ENCODE data around the gene GZMH.
"Not testable (repeated sequence)": the region's sequence is repeated elsewhere in the genome, so short reads cannot be mapped to it uniquely, and the experiment has no call there.

GZMH gene

GRCh38 chr14:24591004-24591403, 18.5 kb downstream of the GZMH start:
- FAIRE-seq: not testable (repeated sequence)

GRCh38 chr14:24584402-24584801, 25.1 kb downstream of the GZMH start:
- not testable (repeated sequence) for FAIRE-seq

GRCh38 chr14:24578558-24578957, 30.9 kb downstream of the GZMH start:
- no peak for FAIRE-seq

- FAIRE-seq: no peak
These were observed 32.7 kb downstream of the GZMH start for GRCh38 chr14:24576771-24577170.

- no peak for FAIRE-seq
These were observed 33.3 kb downstream of the GZMH start, which contains the start of gene CTSG for GRCh38 chr14:24576182-24576581. TSS of gene CTSG (minus strand) at chr14:24576250. CDS start at chr14:24576223, 27 bp downstream.

- FAIRE-seq: no peak
These were observed 35.2 kb downstream of the GZMH start for GRCh38 chr14:24574206-24574774.

- FAIRE-seq: no peak
These were observed 43.2 kb downstream of the GZMH start for GRCh38 chr14:24566318-24566717.

GRCh38 chr14:24565766-24566165, 43.7 kb downstream of the GZMH start:
- FAIRE-seq: no peak

GRCh38 chr14:24563505-24563904, 46.0 kb downstream of the GZMH start:
- FAIRE-seq: no peak

- FAIRE-seq: no peak
These were observed 52.7 kb downstream of the GZMH start for GRCh38 chr14:24556756-24557155.
